ENCODE data around the gene DUOX1.

Gene DUOX1

GRCh38 chr15:45187894-45188830, 58.4 kb downstream of the DUOX1 start, which contains the start of gene SHF:
Gene SHF, minus strand, starts transcription at chr15:45187966. Its CDS starts 15 bp downstream, at chr15:45187951.
- peak; percentile 52 to 78 (median 73) for DNase-seq (ENCODE audit: low read depth in 3 of 3)

- DNase-seq (ENCODE audit: low read depth in 3 of 3): no peak
These were observed 67.7 kb downstream of the DUOX1 start for GRCh38 chr15:45197512-45197911.

DNA sequence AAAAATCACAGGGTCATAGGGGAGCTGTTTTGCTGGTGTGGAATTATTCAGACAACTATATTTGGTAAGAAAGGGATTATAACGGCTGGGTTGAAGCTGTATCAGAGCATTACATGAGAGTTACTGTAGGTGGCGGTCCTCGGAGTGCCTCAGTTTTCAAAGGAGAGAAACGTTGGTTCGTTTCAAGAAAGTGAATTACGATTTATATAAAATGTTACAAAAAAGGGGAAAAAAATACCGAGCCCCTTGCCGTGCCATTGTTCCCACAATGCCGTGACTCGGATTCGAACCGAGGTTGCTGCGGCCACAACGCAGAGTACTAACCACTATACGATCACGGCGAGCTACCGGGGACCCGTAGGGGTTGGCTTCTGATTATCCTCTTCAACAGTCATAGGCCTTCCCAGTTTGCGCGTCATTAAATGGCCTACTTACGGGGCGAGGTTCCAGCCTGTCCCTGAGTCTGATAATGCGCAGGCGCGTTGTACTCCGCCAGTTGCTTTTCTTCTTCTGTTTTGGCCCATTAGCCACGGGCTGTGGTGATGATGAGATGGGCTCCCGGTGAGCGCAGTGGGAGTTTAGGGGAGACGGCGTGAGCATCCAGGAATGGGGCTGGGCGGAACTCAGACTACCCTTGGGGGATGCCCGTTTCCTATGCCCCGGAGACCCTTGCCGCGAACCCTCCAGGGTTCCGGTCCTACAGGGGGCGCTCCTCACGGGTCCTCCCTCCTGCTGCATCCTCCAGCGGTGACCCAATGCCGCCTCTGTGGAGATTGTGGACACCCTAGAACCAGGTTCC, 68.7 kb downstream of the DUOX1 start:
- peak; percentile 87 to 90 (median 88) for DNase-seq (ENCODE audit: low read depth in 3 of 3)

- peak in 1 of 3 experiments; percentile 27 for DNase-seq (ENCODE audit: low read depth in 3 of 3)
These were observed 69.5 kb downstream of the DUOX1 start for GRCh38 chr15:45199136-45199810.

- peak; percentile 94 to 98 (median 95) for DNase-seq (ENCODE audit: low read depth in 3 of 3)
These were observed 70.4 kb downstream of the DUOX1 start for GRCh38 chr15:45200001-45200798.

GRCh38 chr15:45200799-45201556, 71.2 kb downstream of the DUOX1 start:
- DNase-seq (ENCODE audit: low read depth in 3 of 3): peak; percentile 71 to 89 (median 84)

GRCh38 chr15:45201557-45201859, 71.7 kb downstream of the DUOX1 start:
- no peak for DNase-seq (ENCODE audit: low read depth in 3 of 3)

- DNase-seq (ENCODE audit: low read depth in 3 of 3): no peak
These were observed 72.1 kb downstream of the DUOX1 start for GRCh38 chr15:45201869-45202268.

DNA sequence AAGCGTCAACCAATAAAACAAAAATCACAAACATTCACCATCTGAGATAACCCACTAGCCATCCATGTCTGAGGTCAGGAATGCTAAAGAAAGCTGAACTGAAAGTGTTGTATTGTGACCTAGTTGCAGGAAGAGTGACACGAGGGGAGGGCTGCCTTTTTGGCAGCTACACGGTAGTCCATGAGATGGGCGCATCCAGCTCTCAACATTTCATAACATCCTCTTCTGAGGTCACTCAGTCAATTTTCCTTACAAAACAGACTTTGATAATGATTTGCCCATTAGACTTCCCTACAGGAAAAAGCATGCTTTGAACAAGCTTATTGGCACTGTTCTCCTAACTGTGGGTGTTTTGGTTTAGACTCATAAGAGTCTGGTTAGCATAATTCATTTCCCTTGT, 73.4 kb downstream of the DUOX1 start:
- DNase-seq (ENCODE audit: low read depth in 3 of 3): no peak

DNA sequence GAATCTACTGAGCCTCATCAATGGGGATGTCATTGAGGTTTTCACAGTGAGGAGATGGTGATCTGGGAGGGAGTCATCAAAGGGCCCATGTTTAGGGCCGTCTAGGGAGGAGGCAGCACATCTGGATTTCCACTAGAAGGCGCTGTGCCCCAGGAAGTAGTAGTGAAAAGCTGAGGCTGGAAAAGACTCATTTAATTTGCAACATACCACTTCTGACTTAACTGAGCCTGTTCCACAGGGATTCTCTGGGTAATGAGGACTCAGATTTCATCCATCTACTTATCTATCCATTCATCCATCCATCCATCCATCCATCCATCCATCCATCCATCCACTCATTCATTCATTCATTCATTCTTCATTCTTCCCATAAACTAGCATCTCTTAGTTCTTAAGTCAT, 75.4 kb downstream of the DUOX1 start:
- DNase-seq (ENCODE audit: low read depth in 3 of 3): peak in 2 of 3 experiments; percentile 25 to 54

DNA sequence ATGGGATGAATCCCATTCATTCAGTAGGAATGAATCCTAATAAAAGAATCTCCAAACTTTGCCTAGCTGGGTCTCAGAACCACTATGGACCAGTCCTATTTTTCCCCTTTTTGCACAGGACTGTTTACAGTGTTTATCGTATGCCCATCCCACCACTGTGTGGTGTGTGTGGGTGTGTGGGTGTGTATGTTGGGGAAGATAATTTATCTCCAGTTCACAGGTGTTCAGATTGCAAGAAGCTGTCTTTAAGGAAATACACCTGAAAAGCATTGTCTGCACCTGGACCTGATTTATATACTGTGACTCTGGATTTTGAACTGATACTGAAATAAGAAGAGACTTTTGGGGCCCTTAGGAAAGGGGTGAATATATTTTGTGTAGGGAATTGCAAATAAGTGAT, 82.7 kb downstream of the DUOX1 start:
- DNase-seq (ENCODE audit: low read depth in 3 of 3): no peak

Measured in stimulated activated CD4-positive, alpha-beta T cell treated with anti-CD3 and anti-CD28 coated beads, TNF-alpha, amount 100 ng/mL, for 24 hours (primary cell).